GM10847 (cell line): ENCODE data around the gene S1PR4.

ENCODE experiments used
- POLR2A ChIP-seq: IDR thresholded peaks from 2 replicates; pipeline ENCODE4 v1.6.1; 2011; ENCODE audit not compliant: insufficient read length; ENCODE audit errors: extremely low read depth

The S1PR4 gene

DNA sequence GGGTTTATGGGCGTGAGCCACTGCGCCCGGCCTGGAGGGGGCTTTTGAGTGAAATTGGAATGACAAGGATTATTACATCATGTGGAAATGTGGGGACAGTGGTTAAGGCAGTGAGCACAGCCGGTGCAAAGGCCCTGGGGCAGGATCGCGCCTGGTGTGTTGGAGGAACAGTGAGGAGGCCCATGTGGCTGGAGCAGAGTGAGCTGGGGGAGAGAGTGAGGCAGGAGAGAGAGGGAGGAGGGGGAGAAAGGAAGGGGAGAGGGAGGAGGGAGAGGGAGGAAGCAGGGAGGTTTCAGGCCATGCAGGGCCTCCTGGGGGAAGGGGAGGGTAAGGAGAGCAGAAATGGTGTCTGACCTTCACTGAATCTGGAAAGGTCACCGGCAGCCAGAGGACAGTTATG is 34.6 kb downstream of the S1PR4 start:
- TF ChIP-seq POLR2A: no peak

GRCh38 chr19:3216874-3217273 is 38.3 kb downstream of the S1PR4 start:
- no peak for TF ChIP-seq POLR2A

DNA sequence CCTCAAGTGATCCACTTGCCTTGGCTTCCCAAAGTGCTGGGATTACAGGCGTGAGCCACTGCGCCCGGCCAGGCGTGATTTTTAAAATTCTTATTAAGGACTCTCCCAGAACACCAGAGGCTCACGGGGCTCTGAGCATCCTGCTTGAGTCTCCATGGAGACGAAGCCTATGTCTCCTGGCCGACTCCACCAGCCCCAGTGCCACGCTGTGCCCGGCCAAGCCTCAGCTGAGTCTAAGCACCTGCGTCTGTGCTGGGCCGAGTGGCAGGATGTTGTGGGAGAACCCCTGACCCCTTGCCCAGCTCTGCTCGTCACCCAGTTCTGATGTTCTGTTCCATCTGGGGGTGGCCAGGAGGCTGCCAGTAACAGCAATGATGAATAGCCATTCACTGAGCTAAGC is 42.0 kb downstream of the S1PR4 start:
- TF ChIP-seq POLR2A: no peak

DNA sequence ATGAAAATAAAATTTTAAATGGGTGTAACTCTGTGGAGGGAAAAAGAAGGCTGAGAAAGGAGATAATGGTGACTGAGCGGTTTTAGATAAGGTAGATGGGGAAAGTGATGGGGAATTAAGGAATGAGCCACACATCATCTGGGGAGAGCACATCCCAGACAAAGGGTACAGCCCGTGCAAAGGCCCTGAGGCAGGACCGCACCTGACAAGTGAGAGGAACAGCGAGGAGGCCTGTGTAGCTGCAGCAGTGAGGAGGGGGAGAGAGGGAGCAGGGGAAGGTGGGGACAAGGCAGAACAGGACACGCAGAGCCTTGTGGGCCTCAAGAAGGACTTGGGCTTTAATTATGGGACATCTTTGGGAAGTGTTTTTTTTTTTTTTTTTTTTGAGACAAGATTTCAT is 44.1 kb downstream of the S1PR4 start:
- TF ChIP-seq POLR2A: no peak

DNA sequence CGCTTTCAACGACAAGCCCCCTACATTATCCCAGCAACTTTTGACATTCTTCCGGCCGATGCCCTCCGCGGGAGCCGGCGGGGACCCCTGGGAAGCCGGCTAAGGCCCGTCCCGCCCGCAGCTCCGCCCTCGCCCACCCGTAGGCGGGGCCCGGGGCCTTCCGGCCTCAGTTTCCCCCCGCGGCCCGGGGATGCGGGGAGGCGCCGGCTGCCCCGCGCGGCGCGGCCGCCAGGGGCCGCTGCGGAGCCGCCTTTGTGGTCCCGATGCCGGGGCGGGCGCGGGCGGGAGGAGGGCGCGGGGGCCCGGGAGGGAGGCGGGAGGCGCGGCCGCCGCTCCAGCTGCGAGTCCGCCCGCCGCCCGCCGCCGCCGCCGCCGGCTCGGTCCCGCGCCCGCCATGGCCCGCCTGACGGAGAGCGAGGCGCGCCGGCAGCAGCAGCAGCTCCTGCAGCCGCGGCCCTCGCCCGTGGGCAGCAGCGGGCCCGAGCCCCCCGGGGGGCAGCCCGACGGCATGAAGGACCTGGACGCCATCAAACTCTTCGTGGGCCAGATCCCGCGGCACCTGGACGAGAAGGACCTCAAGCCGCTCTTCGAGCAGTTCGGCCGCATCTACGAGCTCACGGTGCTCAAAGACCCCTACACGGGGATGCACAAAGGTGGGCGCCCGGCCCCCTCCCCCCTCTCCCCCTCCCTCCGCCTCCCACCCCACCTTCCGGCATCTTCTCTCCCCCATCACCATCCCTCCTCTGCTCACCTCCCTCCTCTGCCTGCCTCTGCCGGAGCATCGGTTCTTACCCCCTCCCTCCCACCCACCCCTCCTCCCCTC is 46.0 kb downstream of the S1PR4 start, which contains the start of gene CELF5:
CELF5 (plus strand) TSS at position 316 of the 823 bp plus-strand sequence; CDS start at position 395, 79 bp downstream.
- no peak for TF ChIP-seq POLR2A

GRCh38 chr19:3225169-3225485 is 46.6 kb downstream of the S1PR4 start:
- no peak for TF ChIP-seq POLR2A

DNA sequence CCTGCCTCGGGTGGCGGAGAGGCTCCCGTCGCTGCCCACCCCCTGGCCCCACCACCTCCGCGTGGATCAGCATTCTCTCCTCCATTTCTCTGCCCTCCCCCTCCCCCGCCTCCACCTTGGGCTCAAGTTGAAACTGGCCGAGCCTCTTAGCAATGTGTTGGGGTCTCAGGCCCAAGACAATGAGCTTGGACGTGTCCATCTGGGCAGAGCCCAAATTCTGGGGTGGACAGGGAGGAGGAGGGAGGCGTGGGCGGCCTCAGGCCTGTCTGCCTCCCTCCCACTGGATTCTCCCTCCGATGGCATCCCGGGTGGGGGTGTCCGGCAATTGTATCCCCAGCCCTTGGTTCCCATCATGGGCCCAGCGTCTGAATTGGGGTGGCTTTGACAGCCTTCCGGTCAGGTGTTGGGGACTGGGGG is 47.1 kb downstream of the S1PR4 start:
- TF ChIP-seq POLR2A: no peak

GRCh38 chr19:3227054-3227626 is 48.6 kb downstream of the S1PR4 start:
- TF ChIP-seq POLR2A: no peak

GRCh38 chr19:3229346-3229743 is 50.8 kb downstream of the S1PR4 start:
- TF ChIP-seq POLR2A: no peak
